RCC 7860 (cell line): ENCODE results near the gene EPHB1.

ENCODE experiments used
- DNase-seq: peaks from one replicate; pipeline ENCODE4 v3.0.0-alpha.2; 2015; ENCODE audit warnings: low spot score
- FAIRE-seq: peaks from 2 replicates; lab custom pipeline; 2012; peaks lifted over from hg19 to GRCh38; lab: Jason Lieb, UNC

EPHB1 gene

GRCh38 chr3:134794950-134795745, at the start of gene EPHB1:
Gene EPHB1, plus strand, starts transcription at chr3:134795260.
- FAIRE-seq (peak; percentile 71), DNase-seq (peak; percentile 81)

- DNase-seq (no peak), FAIRE-seq (no peak)
These were observed 46.4 kb upstream of the EPHB1 start for GRCh38 chr3:134748698-134749097.

DNA sequence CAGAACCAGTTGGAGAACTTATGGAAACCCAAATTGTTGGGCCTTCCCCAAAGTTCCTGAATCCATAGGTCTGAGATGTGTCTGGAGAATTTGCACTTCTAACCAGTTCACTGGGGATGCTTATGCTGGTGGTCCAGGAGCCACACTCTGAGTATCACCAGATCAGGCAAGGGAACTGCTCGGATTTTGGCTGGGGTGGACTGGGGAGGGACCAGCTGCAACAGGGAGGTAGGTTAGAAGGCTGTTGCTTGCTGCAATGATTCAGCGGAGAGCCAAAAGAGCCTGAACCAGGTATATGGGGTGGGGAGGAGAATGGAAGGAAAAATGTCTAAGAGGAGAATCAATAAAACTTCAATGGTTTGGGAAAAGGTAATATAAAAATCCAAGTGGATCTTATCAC, 45.9 kb upstream of the EPHB1 start:
- DNase-seq (no peak), FAIRE-seq (no peak)

DNA sequence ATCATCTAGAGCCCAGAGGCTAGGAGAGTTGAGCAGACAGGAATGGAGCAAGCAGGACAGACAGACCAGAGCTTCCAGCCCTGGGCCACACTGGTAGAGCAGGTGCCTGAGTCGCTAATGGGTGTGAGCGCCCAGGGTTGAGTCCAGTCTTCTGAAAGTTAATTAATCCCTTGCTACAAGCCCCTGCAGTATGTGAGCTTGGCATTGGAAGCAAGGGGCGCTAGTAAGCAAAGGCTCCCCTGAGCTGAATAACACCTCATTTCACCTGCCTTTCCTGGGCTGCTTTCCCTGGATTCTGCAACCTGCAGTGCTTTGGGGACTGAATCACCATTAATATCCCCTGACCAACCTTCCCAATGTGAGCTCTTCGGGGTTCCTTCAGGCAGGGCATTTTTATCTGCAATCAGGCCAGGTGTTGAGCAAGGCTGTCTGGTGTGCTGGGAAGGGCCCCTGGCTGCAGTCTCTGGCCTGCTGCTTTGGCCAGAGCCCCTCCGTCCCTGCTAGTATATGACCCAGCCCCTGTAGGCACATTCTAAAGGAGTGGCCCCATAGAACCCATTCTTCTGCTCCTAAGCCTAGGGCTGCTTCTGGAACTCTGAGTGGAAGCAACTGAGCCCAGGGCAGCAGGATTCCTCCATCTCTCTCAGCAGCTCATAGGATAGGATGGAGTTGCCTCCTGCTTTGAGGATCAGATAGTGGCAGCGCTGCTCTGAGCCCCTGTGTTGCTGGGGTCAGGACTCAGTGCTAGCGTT, 45.1 kb upstream of the EPHB1 start:
- FAIRE-seq (no peak), DNase-seq (no peak)

DNA sequence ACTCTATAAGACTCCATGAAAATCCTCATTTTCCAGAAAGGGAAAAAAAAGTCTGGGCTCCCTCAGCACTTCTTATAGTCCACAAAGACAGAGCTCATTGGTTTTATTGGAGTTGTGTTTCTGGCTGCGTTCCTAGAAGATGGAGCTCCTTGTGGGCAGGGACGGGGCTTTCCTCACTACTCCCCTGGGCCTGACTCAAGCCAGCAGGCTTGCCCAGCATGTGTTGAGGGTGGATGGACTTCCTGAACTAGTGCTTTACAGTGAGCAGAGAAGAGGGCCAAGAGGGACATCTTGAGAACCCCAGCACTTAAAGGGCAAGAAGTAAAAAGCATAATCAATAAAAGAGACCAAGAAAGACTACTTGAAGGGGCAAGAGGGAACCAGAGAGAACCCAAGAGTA, 43.2 kb upstream of the EPHB1 start:
- DNase-seq (no peak), FAIRE-seq (no peak)

DNA sequence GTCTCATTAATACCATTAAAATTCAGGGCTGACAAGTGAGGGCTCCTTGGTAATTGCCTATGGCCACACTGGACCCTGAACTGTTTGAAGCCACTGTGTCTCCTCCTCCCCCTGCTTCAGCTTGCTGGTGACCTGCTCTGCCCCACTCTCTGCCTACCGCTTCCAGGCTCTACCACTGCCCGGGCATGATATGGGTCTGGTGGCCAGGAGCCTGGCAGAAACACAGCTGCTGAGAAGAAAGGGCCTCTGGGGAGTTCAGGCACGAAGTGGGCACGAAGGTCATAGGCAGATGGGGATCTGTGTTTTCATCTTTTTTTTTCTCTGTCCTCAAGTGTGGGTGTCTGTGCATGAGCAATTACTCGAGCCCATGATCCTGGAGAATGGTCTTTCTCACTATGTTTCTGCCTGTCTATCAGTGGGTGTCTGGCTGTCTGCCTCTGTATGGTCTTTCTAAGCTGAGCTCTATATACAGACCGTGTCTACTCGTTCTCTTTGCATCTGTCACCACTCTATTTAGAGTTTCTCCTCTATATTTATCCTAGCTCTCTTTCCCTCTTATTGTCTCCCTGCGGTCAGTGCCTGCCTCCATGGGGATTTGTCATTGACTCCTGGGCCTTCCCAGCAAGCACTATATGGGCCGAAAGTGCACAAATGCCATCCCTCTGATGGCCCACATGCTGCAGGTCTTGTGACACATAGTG, 42.1 kb upstream of the EPHB1 start:
- no peak for FAIRE-seq
- no peak for DNase-seq

GRCh38 chr3:134753999-134754742, 40.9 kb upstream of the EPHB1 start:
- no peak for DNase-seq
- no peak for FAIRE-seq

DNA sequence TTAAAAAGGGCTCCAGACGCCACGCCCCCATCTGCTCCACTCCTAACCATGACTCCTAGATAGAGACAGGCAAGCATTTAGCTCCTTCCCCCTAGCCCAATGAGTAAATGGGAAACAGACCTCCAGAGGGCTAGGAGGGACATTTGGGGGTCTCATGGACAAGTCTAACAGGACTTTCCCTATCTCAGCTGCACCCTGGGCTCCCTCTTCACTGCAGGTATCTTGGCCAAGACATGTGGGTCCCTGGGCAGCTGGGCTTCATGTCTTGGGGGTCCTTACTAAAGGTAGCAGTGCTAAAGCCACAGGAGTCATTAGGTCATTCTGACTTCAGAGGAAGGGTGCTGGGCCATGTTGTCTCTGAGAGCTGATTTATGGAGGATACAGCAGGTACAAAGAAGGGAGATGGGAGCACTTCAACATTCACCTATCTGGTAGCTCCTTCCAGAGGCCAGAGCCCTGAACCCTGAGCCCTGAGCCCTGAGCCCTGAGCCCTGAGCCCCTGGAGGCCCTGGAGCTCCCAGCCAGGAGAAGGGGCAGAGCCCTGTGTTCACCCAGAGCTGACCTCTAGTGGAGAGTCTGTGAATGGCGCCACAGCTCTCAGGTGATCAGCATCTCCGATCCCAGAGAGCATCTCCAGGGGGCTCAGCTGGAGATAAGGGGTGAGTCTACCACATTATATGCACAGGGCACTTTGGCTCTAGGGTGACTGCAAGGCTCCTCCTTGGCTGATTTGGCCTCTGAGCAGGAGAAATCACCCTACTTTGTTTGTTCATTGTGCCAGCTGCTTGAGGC, 40.1 kb upstream of the EPHB1 start:
- DNase-seq (peak; percentile 28), FAIRE-seq (no peak)

DNA sequence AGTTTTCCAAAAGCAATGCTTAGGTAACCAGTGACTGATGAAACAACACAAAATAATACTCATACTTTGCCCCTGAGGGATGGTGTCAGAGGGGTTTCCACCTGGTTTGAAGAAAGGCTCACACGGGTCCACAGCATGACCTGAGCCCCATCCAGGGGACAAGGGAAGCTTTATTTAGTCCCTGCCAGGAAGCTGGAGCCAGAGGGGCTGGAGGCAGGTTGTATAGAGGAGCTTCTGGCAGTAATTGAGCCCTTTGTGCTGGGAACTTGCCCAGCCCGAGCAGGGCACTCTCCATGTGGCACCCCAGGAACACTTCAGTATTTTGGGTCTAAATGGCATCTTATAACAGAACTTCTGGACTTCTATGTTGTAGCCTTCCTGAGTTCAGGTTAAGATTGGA, 39.2 kb upstream of the EPHB1 start:
- FAIRE-seq (no peak), DNase-seq (no peak)

- FAIRE-seq = no peak
These were observed 37.5 kb upstream of the EPHB1 start for GRCh38 chr3:134757549-134758069.

DNA sequence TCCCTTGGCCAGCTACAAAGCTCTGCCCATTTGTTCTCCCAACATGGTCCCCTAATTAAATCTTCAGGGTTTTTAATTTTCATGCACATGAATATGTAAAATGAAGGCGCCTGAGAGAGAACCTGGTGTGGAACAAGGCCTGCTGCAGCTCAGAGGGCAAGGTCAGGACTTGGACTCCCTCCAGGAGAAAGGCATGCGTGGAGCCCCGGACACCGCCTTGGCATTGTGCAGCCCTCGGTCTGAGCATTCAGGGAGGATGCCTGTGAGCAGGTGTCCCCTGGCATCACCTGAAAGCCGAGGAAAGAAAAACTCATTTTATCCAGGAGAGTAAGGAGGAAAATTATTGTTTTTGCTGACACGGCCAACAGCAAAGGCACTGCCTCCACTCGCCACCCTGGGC, 33.8 kb upstream of the EPHB1 start:
- no peak for FAIRE-seq

More at GRCh38 chr3:134757549-134758069, 37.5 kb upstream of the EPHB1 start:
- no peak for DNase-seq

GRCh38 chr3:134762016-134762415, 33.0 kb upstream of the EPHB1 start:
- no peak for FAIRE-seq

More for the DNA sequence above, 33.8 kb upstream of the EPHB1 start:
- DNase-seq = no peak

DNA sequence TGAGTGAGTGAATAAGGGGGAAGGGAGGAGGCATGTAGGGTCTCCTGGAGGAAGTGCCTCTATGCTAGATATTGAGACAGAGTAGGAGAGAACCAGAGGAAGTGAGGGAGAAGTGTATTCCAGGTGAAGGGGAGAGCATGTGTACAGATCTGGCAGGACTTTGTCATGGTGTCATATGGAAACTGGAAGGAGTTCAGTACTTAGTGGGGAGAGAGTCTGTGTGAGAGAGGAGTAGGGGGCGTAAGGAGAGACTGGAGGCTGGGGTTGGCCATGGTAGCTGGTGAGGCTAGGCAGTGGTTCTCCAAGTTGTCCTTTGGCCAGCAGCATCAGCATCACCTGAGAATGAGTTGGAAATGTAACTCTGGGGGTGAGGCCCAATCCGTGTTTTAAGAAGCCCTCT, 29.6 kb upstream of the EPHB1 start:
- FAIRE-seq = no peak

More at GRCh38 chr3:134762016-134762415, 33.0 kb upstream of the EPHB1 start:
- DNase-seq = no peak

GRCh38 chr3:134766290-134766689, 28.8 kb upstream of the EPHB1 start:
- FAIRE-seq = no peak
- DNase-seq = no peak

More for the DNA sequence above, 29.6 kb upstream of the EPHB1 start:
- no peak for DNase-seq

- no peak for FAIRE-seq
- DNase-seq = no peak
These were observed 26.9 kb upstream of the EPHB1 start for GRCh38 chr3:134768116-134768515.

DNA sequence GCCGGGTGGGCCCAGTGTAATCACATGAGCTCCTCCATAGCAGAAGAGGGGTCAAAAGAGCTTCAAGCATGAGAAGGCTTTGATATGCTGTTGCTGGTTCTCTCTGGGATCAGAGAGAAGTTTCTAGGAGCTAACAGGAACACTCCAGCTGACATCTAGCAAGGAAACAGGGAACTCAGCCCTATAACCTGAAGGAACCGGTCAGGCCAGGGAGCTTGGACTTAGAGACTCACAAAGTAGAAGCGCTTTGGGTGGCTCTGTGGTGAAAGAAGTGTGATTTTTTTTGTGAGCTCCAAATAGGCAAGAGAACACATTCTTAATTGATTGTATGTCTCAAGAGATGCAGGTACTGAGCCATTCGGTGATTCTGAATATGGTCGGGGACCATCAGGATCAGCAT, 26.2 kb upstream of the EPHB1 start:
- DNase-seq = no peak
- FAIRE-seq = no peak

GRCh38 chr3:134769287-134769868, 25.7 kb upstream of the EPHB1 start:
- DNase-seq (no peak), FAIRE-seq (no peak)

DNA sequence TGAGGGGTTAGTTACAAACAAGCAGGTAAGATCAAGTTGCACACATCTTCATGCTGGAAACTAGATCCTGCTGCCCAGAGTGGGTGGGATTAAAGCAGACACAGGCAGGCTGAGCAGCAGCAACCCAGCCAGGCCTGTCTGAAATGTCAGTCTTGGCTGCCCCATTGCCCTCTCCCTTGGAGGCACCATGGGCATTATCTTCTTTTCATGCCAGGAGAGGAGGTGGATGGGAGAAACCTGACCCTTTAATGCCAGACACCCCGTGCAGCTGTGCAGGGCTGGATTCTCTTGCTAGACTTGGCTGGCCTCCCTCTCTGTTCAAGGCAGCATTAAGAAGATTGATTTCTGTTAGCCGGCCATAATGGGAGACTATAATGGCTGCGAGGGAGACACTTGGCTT, 23.0 kb upstream of the EPHB1 start:
- no peak for FAIRE-seq

GRCh38 chr3:134772591-134772990, 22.5 kb upstream of the EPHB1 start:
- no peak for FAIRE-seq
- DNase-seq = no peak

More for the DNA sequence above, 23.0 kb upstream of the EPHB1 start:
- DNase-seq = no peak
